CD4-positive, alpha-beta T cell treated with Interleukin-1 beta for 1 hour (primary cell): ENCODE measurements around the gene CLHC1.
"Not testable (repeated sequence)": the region's sequence is repeated elsewhere in the genome, so short reads cannot be mapped to it uniquely, and the experiment has no call there.

ENCODE experiments used
- DNase-seq, 2 donors: peaks; one replicate each; pipeline ENCODE4 v3.0.0-alpha.2; 2020 to 2022

CLHC1 gene

DNA sequence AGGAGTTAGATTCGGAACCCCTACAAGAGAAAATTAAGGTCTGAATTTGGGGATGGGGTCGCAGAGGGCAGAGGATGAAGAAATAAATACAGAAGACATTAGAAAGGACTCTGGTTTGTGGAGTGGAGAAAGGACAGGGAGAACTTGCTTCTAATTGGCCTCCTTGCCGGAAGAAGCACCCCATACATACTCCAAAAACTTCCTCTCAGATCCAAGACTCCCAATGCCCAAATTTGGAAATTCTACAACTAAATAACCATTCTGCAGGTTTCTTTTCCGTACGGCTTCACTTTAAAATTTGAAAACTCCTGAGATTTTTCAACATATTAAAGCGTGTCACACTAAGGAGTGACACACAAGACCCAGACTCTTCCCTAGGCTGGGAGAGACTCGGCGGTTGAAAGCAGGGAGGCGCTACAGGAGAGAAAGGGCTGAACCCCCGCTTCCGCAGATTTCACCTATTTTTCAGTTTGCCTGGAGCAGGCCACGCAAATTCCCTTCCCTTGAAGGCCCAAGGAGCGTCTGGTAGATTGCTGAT lies 478 bp downstream of the CLHC1 start:
- DNase-seq, result no peak

DNA sequence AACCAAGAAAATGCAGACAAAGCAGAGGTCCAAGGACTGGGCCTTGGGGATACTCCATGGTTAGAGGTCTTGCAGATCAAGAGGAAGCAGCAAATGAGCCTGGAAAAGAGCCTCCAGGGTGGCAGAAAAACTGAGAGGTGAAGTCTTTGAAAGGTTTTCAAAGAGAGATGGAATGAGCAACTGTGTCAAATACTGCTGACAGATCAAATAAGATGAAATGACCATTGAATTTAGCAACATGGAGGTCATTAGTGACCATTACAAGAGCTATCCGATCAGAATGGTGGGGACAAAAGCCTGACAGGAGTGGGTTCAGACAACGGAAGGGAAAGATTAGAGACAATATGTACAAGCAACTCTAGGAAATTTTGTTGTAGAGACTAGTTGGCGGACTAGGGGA lies 1.5 kb downstream of the CLHC1 start:
- DNase-seq, result no peak

DNA sequence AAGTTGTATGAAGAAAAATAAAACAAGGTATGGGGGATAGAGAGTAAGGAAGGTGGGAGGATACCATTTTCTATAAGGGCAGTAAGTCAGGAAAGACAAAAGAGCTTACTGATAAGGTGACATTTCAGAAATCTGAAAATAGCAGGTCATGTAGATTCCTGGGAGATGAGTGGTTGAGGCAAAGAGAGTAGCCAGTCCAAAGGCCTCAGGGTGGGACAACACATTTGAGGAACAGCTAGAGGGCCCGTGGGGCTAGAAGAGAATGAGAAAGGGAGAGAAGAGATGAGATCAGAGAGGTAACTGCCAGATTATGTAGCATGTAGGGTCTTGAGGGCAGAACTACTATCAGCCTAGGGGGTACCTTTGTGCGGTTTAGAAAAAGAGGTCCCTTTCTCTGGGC lies 2.9 kb downstream of the CLHC1 start:
- DNase-seq, result no peak

DNA sequence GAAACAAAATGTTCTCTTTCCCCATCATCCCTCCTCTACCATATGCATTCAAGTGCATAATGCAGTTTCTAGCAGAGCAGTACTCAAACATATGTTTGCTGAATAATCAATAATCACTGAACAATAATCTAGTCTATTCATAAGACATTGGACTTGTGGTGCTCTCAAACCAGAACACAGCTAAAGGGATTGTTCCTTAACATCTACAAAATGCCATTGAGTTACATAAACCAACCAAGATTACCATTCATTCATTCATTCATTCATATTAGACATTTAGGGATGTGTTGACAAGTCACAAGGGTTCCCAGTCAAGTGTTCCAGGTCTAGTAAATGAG lies 3.9 kb downstream of the CLHC1 start:
- DNase-seq, result no peak

DNA sequence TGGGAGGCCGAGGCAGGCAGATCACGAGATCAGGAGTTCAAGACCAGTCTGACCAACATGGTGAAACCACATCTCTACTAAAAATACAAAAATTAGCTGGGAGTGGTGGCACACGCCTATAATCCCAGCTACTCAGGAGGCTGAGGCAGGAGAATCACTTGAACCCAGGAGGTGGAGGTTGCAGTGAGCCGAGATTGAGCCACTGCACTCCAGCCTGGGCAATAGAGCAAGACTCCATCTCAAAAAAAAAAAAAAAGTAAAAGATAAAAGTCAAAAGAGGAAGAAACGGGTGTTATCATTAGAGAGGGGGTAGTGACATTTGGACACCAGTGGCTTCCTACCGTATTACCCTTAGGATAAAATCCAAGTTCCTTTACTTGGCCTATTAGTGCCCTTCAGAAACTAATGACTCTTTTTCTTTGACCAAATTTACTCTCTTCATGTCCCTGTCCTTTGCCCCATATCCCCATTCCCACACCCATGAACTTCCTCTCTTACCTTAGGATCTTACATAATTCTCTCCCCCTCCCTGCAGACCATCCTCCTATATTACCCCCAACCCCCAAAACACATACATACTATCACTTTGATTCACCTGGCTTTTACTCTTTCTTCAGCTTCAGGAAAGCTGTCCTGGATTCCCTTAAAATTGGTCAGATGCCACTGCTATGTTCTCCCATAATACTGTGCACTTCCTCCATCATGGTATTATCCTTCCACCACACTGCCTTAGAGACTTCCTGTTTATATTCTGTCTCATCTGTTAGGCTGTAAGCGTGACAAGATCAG lies 4.5 kb downstream of the CLHC1 start:
- not testable (repeated sequence) for DNase-seq

DNA sequence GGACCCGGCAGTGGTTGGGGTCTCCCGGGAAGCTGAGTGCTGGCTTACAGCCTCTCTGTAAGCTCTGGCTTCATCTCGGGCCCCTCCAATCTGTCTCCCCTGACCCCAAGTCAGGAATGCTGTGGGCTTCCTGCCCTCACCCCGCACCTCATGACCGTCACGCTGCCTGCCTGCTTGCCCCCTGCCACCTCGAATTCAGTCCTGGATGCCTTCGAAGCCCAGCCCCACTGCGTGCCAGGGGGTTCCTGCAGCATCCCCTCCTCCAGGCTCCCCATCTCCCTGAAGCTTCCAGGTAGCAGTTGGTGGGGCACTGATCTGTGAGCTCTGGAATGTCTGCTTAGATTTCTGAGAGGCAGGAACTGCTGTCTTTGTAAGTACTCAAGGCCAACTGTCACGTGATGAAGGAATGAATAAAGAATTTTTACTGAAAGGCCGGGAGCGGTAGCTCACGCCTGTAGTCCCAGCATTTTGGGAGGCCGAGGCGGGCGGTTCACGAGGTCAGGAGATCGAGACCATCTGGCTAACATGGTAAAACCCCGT lies 6.5 kb downstream of the CLHC1 start:
- no peak for DNase-seq

DNA sequence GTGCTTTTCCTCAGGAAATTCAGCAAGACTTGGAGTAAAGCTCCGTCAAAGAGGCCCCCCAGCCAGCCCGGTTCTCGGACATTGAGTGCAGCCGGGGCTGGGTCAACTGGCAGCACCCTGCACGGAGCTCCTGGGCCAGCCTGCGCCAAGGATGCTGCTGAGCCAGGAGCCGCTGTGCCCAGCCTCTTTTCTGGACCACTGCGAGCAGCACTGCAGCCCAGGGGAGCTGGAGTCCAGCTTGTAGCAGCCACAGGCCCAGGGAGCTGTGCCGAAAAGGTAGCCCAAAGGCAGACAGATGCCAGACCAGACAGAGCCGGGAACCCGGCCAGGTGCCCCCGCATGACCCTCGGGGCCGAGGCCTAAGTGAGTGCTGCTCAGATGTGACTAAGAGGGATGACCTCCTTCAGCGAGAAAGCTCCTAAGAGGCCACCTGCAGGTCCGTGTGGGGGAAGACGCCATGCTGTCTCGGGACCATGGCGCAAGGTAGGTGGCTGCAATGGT lies 7.3 kb downstream of the CLHC1 start:
- no peak for DNase-seq

DNA sequence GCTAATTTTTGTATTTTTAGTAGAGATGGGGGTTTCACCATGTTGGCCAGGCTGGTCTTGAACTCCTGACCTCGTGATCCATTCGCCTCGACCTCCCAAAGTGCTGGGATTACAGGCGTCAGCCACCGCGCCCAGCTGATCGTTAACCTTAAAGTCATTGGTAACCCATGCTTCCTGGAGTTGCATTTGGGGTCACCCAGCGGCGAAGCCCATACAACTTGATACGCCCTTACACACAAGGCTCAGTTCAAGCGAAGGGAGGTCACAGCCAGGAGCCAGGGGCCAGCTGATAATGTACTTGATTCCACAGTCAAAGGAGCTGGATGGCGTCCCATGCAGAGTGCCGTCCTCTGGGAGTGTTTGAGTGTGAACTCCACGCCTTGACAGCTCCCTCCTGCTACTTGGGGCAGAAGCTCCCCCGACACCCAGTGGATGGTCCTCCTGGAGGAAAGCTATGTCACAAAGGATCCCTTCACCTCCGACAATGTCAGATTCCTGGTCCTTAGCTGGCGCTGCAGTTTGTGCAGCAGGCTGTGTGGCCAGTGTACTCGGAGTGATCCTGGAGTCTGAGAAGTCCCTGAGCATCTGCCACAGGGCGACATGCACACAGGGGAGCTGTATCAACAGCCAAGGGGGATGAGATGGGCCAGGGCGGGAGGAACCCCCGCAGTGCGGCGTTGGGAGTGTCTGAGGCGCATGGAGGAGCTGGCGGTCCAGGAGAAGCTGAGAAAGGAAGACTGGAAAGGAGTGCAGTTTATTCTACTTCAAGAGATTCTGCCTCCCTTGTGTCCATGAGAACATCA lies 7.9 kb downstream of the CLHC1 start:
- no peak for DNase-seq

DNA sequence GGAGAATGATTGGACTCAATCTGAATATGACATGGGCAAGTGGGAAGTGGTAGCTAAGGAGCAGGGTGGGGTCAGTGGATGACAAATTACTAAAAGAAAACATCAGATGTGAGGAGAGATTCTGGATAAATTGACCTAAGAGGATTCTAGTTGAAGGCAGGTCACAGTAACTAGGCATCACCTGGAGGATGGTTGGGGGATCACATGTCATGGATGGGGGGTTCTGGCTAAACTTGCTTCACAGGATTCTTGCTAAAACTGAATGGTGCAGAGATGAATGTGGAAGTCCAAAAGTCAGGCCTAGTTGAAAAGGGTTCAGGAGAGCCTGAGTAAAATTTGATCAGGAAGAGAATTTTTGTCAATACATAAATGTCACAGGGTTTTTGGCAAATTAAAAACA lies 18.3 kb downstream of the CLHC1 start:
- no peak for DNase-seq

DNA sequence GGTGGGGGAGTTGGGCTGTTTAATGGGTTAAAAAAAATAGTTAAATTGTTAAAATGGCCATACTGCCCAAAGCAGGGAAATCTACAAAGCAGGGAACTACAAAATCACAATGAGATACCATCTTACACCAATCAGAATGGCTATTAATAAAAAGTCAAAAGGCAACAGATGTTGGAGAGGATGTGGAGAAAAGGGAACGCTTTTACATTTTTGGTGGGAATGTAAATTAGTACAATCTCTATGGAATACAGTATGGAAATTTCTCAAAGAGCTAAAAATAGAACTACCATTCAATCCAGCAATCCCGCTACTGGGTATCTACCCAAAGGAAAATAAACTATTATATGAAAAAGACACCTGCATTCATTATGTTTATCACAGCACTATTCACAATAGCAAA lies 27.1 kb downstream of the CLHC1 start:
- DNase-seq, result no peak

DNA sequence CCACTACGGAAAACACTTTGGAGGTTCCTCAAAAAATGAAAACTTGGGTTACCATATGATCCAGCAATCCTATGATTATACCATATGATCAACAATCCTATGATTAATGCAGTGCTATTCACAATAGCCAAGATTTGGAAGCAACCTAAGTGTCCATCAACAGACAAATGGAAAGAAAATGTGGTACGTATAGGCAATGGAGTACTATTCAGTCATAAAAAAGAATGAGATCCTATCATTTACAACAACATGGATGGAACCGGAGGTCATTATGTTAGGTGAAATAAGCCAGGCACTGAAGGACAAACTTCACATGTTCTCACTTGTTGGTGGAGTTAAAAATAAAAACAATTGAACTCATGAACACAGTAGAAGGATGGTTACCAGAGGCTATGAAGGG lies 27.6 kb downstream of the CLHC1 start:
- DNase-seq, result no peak

DNA sequence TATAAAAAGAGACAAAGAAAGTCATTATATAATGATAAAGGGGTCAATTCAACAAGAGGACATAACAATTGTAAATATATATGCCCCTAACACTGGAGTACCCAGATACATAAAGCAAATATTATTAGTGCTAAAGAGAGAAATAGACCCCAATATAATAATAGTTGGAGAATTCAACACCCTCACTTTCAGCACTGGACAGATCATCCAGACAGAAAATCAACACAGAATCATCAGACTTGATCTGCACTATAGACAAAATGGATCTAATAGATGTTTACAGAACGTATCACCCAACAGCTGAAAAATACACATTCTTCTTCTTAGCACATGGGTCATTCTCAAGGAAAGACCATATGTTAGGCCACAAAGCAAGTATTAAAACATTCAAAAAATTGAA lies 31.7 kb downstream of the CLHC1 start:
- no peak for DNase-seq

DNA sequence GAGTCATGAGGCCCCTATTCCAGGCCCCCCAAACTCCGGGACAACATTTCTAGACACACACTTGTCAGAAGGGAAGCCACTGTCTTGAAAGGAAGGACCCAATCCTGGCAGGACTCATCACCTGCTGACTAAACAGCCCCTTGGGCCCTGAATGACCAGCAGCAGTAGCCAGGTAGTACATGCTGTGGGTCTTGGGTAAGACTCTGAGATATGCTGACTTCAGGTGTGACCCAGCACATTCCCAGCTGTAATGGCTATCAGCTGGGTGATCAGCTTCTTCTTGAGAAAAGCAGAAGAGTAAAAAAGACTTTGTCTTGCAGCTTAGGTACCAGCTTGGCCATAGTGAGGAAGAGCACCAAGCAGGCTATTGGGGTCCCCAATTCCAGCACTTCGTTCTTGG lies 35.6 kb downstream of the CLHC1 start:
- no peak for DNase-seq

DNA sequence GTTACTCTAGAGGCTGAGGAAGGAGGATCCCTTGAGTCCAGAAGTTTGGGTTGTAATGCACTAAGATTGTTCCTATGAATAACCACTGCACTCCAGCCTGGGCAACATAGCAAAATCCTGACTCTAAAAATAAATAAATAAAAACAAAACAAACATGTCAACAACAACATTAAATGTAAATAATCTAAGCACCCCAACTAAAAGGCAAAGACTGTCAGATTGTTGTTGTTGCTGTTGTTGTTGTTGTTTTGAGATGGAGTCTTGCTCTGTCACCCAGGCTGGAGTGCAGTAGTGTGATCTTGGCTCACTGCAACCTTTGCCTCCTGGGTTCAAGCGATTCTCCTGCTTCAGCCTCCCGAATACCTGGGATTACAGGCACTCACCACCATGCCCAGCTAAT lies 40.2 kb downstream of the CLHC1 start:
- DNase-seq, result not testable (repeated sequence)

DNA sequence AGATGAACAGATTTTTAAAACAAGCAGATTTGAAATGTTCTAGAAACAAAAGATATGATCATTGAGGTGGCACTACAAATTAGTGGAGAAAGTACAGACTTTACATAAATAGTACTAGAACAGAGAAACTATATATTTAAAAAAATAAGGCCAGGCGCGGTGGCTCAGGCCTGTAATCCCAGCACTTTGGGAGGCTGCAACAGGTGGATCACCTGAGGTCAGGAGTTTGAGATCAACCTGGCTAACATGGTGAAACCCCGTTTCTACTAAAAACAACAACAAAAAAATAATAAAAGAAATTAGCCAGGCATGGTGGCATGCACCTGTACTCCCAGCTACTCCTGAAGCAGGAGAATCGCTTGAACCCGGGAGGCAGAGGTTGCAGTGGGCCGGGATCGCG lies 45.3 kb downstream of the CLHC1 start:
- DNase-seq, result not testable (repeated sequence)

DNA sequence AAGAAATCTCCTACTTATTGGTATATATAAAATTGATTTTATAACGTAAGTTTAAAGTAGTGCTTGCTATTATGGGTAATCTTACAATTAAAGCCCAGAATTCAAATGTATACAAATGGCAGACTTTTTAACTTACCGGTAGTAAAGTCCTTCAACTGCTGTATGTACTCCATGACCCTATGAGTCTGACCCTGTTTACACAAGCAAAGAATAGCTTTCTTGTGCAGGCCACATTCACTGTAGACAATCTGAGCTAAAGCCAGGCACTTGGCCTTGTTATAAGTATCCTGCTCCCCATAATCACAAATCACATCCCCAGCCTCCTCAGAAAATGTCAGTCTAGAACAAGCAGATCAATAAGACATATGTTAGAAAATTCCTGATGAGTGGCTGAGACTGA lies 51.7 kb downstream of the CLHC1 start:
- no peak for DNase-seq

DNA sequence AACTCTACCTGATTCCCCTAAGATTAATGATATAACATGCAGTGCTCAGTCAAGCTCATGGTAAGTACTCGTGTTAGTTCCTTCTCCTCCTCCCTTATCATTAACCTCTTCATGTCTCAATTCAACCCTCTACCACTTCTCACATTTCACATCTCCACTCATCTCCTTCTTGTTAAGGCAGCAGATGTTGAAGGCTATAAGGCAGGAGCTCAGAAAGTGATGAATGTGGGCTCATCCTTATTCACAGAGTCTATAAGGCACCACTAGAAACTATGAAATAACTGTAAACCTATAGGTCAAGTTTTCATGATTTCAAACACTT lies 56.0 kb downstream of the CLHC1 start:
- DNase-seq, result no peak

DNA sequence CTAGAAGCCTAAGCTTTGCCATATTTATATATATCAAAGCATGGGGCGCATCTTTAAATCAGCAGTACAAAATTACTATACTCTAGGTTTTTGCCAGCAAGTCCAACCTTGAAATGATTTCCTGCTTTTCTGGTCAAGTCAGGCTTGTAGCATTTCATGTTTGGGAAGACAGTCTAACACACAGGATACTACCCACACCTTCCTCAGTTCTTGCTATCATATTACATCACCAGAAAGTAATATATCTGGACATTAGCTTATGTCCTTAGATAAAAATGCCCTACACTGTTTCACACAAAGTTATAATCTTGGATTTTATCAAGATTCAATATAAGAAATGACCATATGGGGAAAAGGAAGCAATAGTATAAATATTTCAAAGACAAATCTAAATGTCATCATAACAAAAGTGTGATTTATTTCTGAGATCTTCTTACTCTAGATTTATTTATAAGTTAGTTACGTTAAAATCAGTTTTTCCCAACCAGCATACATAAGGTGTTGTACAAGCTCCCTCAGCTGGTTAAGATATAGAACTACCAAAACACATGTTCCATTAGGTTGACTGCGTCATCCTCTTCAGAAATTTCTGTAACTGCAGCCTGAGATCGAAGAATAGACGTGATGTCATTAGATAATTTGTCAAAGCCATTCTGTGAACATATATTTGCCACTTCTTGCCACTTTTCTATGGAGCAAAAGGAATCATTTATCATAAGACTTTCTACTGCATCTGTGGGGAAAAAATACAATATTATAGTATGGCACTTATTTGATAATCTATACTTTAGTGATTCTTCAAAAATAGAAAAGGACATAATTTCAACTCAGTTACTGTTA lies 56.6 kb downstream of the CLHC1 start:
- DNase-seq, result peak in 1 of 2 donors; percentile 60

DNA sequence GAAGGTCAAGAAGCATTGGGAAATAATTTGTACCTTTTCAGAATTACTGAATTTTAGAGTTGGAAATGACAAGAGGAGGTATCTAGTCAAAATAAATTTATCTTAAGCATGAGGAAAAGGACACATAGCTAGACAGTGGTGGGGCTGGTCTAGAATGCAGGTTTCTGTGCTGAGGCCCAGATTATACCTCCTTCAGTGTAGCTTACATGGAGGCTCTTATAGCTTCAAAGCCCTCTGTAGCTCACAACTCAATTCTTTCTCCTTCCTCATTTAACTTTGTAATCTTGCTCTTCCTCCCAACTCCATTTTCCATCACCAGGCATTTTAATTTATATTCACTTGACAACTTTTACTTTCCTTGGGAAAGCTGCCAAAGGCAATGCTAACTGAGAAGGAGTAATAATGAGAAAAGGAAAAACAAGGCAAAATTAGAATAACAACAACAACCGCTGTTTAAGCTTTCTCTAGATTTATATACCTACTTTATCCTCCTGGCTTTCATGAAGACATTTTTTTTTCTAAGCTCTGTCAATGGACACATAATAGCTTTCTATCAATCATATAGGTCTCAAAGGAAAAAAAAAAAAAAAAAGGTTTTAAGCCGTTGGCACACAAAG lies 58.5 kb downstream of the CLHC1 start:
- DNase-seq, result no peak

DNA sequence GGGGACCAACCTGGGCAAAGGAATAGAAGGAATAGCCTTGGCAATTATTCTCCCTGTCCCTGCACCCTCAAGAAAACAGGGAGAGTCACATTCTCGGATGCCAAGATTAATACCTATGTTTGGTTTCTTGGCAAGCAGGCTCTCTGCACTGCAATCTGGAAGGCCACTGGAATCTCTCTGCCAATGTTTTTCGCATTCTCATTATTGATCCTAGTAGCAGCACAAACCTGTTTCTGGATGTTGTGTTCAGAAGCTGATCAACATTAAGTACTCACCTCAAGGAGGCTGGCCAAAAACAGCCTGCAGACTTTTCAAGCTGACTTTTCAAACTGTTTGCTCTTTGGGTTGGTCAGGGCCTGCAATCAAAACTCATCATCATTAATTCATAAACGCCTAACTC lies 62.2 kb downstream of the CLHC1 start:
- no peak for DNase-seq

DNA sequence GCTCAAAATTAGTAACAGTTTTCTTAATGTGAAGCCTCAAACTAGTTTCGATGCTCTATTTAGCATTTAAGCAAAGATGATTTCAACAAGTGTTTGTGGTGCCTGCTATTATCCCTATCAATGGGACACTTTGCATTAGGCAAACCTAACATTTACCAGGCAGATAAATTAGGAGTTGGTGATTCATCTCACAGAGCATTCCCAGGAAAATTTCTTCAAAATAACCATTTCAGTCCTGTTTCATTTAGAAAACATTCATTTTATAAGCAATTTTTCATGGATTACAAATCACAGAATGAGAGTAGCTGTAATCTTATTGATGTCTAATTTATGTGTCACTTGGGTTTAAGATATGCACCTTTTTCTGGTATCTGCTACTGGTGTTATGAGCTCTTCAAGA lies 62.7 kb downstream of the CLHC1 start:
- no peak for DNase-seq
